Measurements from ENCODE around the gene KCNK10.

The KCNK10 gene

GRCh38 chr14:88296351-88296750 lies 26.7 kb downstream of the KCNK10 start:
- Histone ChIP-seq H3K9me3 (ENCODE audit: insufficient read depth, low read depth, low read length) (no peaks in the 10 kb centered on the region), H3K27ac (ENCODE audit: low read length) (no peak overlapping the region), H3K36me3 (ENCODE audit: insufficient read depth, low read depth, low read length) (no peaks in the 10 kb centered on the region), H3K27me3 (ENCODE audit: insufficient read depth, low read length) (no peaks in the 10 kb centered on the region), H3K4me3 (ENCODE audit: low read length) (no peak overlapping the region), H3K4me1 (ENCODE audit: insufficient read depth, low read length) (no peaks in the 10 kb centered on the region), H3K9ac (ENCODE audit: low read depth, low read length) (no peak overlapping the region)

GRCh38 chr14:88289996-88290395 lies 33.1 kb downstream of the KCNK10 start:
- no peak overlapping the region for H3K27ac ChIP-seq (ENCODE audit: low read length)
- H3K27me3 ChIP-seq (ENCODE audit: insufficient read depth, low read length): no peaks in the 10 kb centered on the region
- no peaks in the 10 kb centered on the region for H3K36me3 ChIP-seq (ENCODE audit: insufficient read depth, low read depth, low read length)
- no peaks in the 10 kb centered on the region for H3K9me3 ChIP-seq (ENCODE audit: insufficient read depth, low read depth, low read length)
- H3K9ac ChIP-seq (ENCODE audit: low read depth, low read length): no peak overlapping the region
- peaks cover 8% of the 10 kb centered on the region; the same call in 1 of the 2 replicates for H3K4me1 ChIP-seq (ENCODE audit: insufficient read depth, low read length)
- no peak overlapping the region for H3K4me3 ChIP-seq (ENCODE audit: low read length)

GRCh38 chr14:88289234-88289633 lies 33.8 kb downstream of the KCNK10 start:
- H3K27me3 ChIP-seq (ENCODE audit: insufficient read depth, low read length): no peaks in the 10 kb centered on the region
- no peaks in the 10 kb centered on the region for H3K9me3 ChIP-seq (ENCODE audit: insufficient read depth, low read depth, low read length)
- no peak overlapping the region for H3K27ac ChIP-seq (ENCODE audit: low read length)
- H3K4me1 ChIP-seq (ENCODE audit: insufficient read depth, low read length): peaks cover 8% of the 10 kb centered on the region; the same call in 1 of the 2 replicates
- no peaks in the 10 kb centered on the region for H3K36me3 ChIP-seq (ENCODE audit: insufficient read depth, low read depth, low read length)
- H3K4me3 ChIP-seq (ENCODE audit: low read length): no peak overlapping the region
- H3K9ac ChIP-seq (ENCODE audit: low read depth, low read length): no peak overlapping the region

- Histone ChIP-seq H3K9me3 (ENCODE audit: insufficient read depth, low read depth, low read length) (no peaks in the 10 kb centered on the region), H3K36me3 (ENCODE audit: insufficient read depth, low read depth, low read length) (no peaks in the 10 kb centered on the region), H3K4me3 (ENCODE audit: low read length) (no peak overlapping the region), H3K27me3 (ENCODE audit: insufficient read depth, low read length) (no peaks in the 10 kb centered on the region), H3K27ac (ENCODE audit: low read length) (no peak overlapping the region), H3K4me1 (ENCODE audit: insufficient read depth, low read length) (peaks cover 8% of the 10 kb centered on the region; the same call in 1 of the 2 replicates), H3K9ac (ENCODE audit: low read depth, low read length) (no peak overlapping the region)
Observed at GRCh38 chr14:88286309-88286708, 36.8 kb downstream of the KCNK10 start.

- no peaks in the 10 kb centered on the region for H3K4me1 ChIP-seq (ENCODE audit: insufficient read depth, low read length)
- H3K4me3 ChIP-seq (ENCODE audit: low read length): no peak overlapping the region
- no peak overlapping the region for H3K9ac ChIP-seq (ENCODE audit: low read depth, low read length)
- no peak overlapping the region for H3K27ac ChIP-seq (ENCODE audit: low read length)
- no peaks in the 10 kb centered on the region for H3K36me3 ChIP-seq (ENCODE audit: insufficient read depth, low read depth, low read length)
- no peaks in the 10 kb centered on the region for H3K27me3 ChIP-seq (ENCODE audit: insufficient read depth, low read length)
- no peaks in the 10 kb centered on the region for H3K9me3 ChIP-seq (ENCODE audit: insufficient read depth, low read depth, low read length)
Observed at GRCh38 chr14:88281447-88281846, 41.6 kb downstream of the KCNK10 start.

- Histone ChIP-seq H3K9me3 (ENCODE audit: insufficient read depth, low read depth, low read length) (no peaks in the 10 kb centered on the region), H3K27me3 (ENCODE audit: insufficient read depth, low read length) (no peaks in the 10 kb centered on the region), H3K9ac (ENCODE audit: low read depth, low read length) (no peak overlapping the region), H3K27ac (ENCODE audit: low read length) (no peak overlapping the region), H3K4me3 (ENCODE audit: low read length) (no peak overlapping the region), H3K4me1 (ENCODE audit: insufficient read depth, low read length) (no peaks in the 10 kb centered on the region), H3K36me3 (ENCODE audit: insufficient read depth, low read depth, low read length) (no peaks in the 10 kb centered on the region)
Observed at GRCh38 chr14:88276923-88277596, 46.0 kb downstream of the KCNK10 start.

- no peak overlapping the region for H3K27ac ChIP-seq (ENCODE audit: low read length)
- no peaks in the 10 kb centered on the region for H3K36me3 ChIP-seq (ENCODE audit: insufficient read depth, low read depth, low read length)
- H3K9ac ChIP-seq (ENCODE audit: low read depth, low read length): no peak overlapping the region
- no peaks in the 10 kb centered on the region; the same call in 1 of the 2 replicates for H3K4me1 ChIP-seq (ENCODE audit: insufficient read depth, low read length)
- no peaks in the 10 kb centered on the region for H3K27me3 ChIP-seq (ENCODE audit: insufficient read depth, low read length)
- no peaks in the 10 kb centered on the region for H3K9me3 ChIP-seq (ENCODE audit: insufficient read depth, low read depth, low read length)
- H3K4me3 ChIP-seq (ENCODE audit: low read length): no peak overlapping the region
Observed at GRCh38 chr14:88272390-88273269, 50.4 kb downstream of the KCNK10 start.

- no peak overlapping the region for H3K27ac ChIP-seq (ENCODE audit: low read length)
- H3K27me3 ChIP-seq (ENCODE audit: insufficient read depth, low read length): no peaks in the 10 kb centered on the region; the same call in 1 of the 2 replicates
Observed at GRCh38 chr14:88271205-88271604, 51.9 kb downstream of the KCNK10 start.

GRCh38 chr14:88270776-88271175 lies 52.3 kb downstream of the KCNK10 start:
- H3K4me1 ChIP-seq (ENCODE audit: insufficient read depth, low read length): no peaks in the 10 kb centered on the region; the same call in 1 of the 2 replicates
- H3K4me3 ChIP-seq (ENCODE audit: low read length): no peak overlapping the region
- no peak overlapping the region for H3K27ac ChIP-seq (ENCODE audit: low read length)
- H3K36me3 ChIP-seq (ENCODE audit: insufficient read depth, low read depth, low read length): no peaks in the 10 kb centered on the region
- no peak overlapping the region for H3K9ac ChIP-seq (ENCODE audit: low read depth, low read length)
- no peaks in the 10 kb centered on the region for H3K9me3 ChIP-seq (ENCODE audit: insufficient read depth, low read depth, low read length)
- no peaks in the 10 kb centered on the region; the same call in 1 of the 2 replicates for H3K27me3 ChIP-seq (ENCODE audit: insufficient read depth, low read length)

More at GRCh38 chr14:88271205-88271604, 51.9 kb downstream of the KCNK10 start:
- no peak overlapping the region for H3K9ac ChIP-seq (ENCODE audit: low read depth, low read length)
- H3K4me1 ChIP-seq (ENCODE audit: insufficient read depth, low read length): no peaks in the 10 kb centered on the region; the same call in 1 of the 2 replicates
- H3K9me3 ChIP-seq (ENCODE audit: insufficient read depth, low read depth, low read length): no peaks in the 10 kb centered on the region
- H3K4me3 ChIP-seq (ENCODE audit: low read length): no peak overlapping the region
- no peaks in the 10 kb centered on the region for H3K36me3 ChIP-seq (ENCODE audit: insufficient read depth, low read depth, low read length)

GRCh38 chr14:88269806-88270420 lies 53.2 kb downstream of the KCNK10 start:
- no peak overlapping the region for H3K9ac ChIP-seq (ENCODE audit: low read depth, low read length)
- H3K9me3 ChIP-seq (ENCODE audit: insufficient read depth, low read depth, low read length): no peaks in the 10 kb centered on the region
- H3K27me3 ChIP-seq (ENCODE audit: insufficient read depth, low read length): no peaks in the 10 kb centered on the region; the same call in 1 of the 2 replicates
- H3K4me3 ChIP-seq (ENCODE audit: low read length): no peak overlapping the region
- no peaks in the 10 kb centered on the region for H3K36me3 ChIP-seq (ENCODE audit: insufficient read depth, low read depth, low read length)
- no peak overlapping the region for H3K27ac ChIP-seq (ENCODE audit: low read length)
- no peaks in the 10 kb centered on the region; the same call in 1 of the 2 replicates for H3K4me1 ChIP-seq (ENCODE audit: insufficient read depth, low read length)

GRCh38 chr14:88266474-88266873 lies 56.6 kb downstream of the KCNK10 start:
- Histone ChIP-seq H3K36me3 (ENCODE audit: insufficient read depth, low read depth, low read length) (no peaks in the 10 kb centered on the region), H3K27ac (ENCODE audit: low read length) (no peak overlapping the region), H3K9me3 (ENCODE audit: insufficient read depth, low read depth, low read length) (no peaks in the 10 kb centered on the region), H3K4me1 (ENCODE audit: insufficient read depth, low read length) (no peaks in the 10 kb centered on the region; the same call in 1 of the 2 replicates), H3K4me3 (ENCODE audit: low read length) (no peak overlapping the region), H3K27me3 (ENCODE audit: insufficient read depth, low read length) (no peaks in the 10 kb centered on the region; the same call in 1 of the 2 replicates), H3K9ac (ENCODE audit: low read depth, low read length) (no peak overlapping the region)
